Measurements from ENCODE around the gene CMSS1.

Gene CMSS1

GRCh38 chr3:100105501-100105900 is 287.8 kb downstream of the CMSS1 start:
- H3K9me3 Mint-ChIP-seq = no peaks in the 10 kb centered on the region
- no peaks in the 10 kb centered on the region for H3K27me3 Mint-ChIP-seq
- peaks cover 20% of the 10 kb centered on the region for H3K4me1 Mint-ChIP-seq
- no peak overlapping the region for H3K4me3 Mint-ChIP-seq
- H3K36me3 Mint-ChIP-seq = peaks cover 11% of the 10 kb centered on the region
- peak overlapping the region; percentile 92 for H3K27ac Mint-ChIP-seq

- no peak overlapping the region for H3K4me3 Mint-ChIP-seq
- peaks cover 20% of the 10 kb centered on the region for H3K4me1 Mint-ChIP-seq
- no peaks in the 10 kb centered on the region for H3K9me3 Mint-ChIP-seq
- no peaks in the 10 kb centered on the region for H3K27me3 Mint-ChIP-seq
- peaks cover 8% of the 10 kb centered on the region for H3K36me3 Mint-ChIP-seq
- peak overlapping the region; percentile 92 for H3K27ac Mint-ChIP-seq
Measured at GRCh38 chr3:100106094-100106493, 288.4 kb downstream of the CMSS1 start.

GRCh38 chr3:100106531-100107141 is 289.0 kb downstream of the CMSS1 start:
- Mint-ChIP-seq H3K4me1 (peaks cover 20% of the 10 kb centered on the region), H3K27me3 (no peaks in the 10 kb centered on the region), H3K9me3 (no peaks in the 10 kb centered on the region), H3K36me3 (peaks cover 7% of the 10 kb centered on the region), H3K27ac (peak overlapping the region; percentile 17), H3K4me3 (no peak overlapping the region)

- peaks cover 20% of the 10 kb centered on the region for H3K4me1 Mint-ChIP-seq
- peaks cover 7% of the 10 kb centered on the region for H3K36me3 Mint-ChIP-seq
- no peak overlapping the region for H3K27ac Mint-ChIP-seq
- no peaks in the 10 kb centered on the region for H3K9me3 Mint-ChIP-seq
- no peaks in the 10 kb centered on the region for H3K27me3 Mint-ChIP-seq
- no peak overlapping the region for H3K4me3 Mint-ChIP-seq
Measured at GRCh38 chr3:100107221-100107814, 289.7 kb downstream of the CMSS1 start.

- Mint-ChIP-seq H3K27ac (no peak overlapping the region), H3K27me3 (no peaks in the 10 kb centered on the region), H3K9me3 (no peaks in the 10 kb centered on the region), H3K4me1 (peaks cover 20% of the 10 kb centered on the region), H3K4me3 (no peak overlapping the region), H3K36me3 (peaks cover 5% of the 10 kb centered on the region)
Measured at GRCh38 chr3:100108464-100109079, 290.9 kb downstream of the CMSS1 start.

- Mint-ChIP-seq H3K27me3 (no peaks in the 10 kb centered on the region), H3K4me3 (no peak overlapping the region), H3K27ac (no peak overlapping the region), H3K36me3 (peaks cover 5% of the 10 kb centered on the region), H3K4me1 (peaks cover 14% of the 10 kb centered on the region), H3K9me3 (no peaks in the 10 kb centered on the region)
Measured at GRCh38 chr3:100110162-100110561, 292.5 kb downstream of the CMSS1 start.

GRCh38 chr3:100111728-100112127 is 294.1 kb downstream of the CMSS1 start:
- Mint-ChIP-seq H3K9me3 (no peaks in the 10 kb centered on the region), H3K4me3 (no peak overlapping the region), H3K36me3 (peaks cover 8% of the 10 kb centered on the region), H3K4me1 (peaks cover under 1% of the 10 kb centered on the region), H3K27me3 (no peaks in the 10 kb centered on the region), H3K27ac (no peak overlapping the region)

GRCh38 chr3:100113723-100114412 is 296.2 kb downstream of the CMSS1 start:
- H3K27ac Mint-ChIP-seq = no peak overlapping the region
- no peaks in the 10 kb centered on the region for H3K9me3 Mint-ChIP-seq

GRCh38 chr3:100114413-100115030 is 296.9 kb downstream of the CMSS1 start, which contains the start of gene FILIP1L:
Gene FILIP1L (minus strand): TSS chr3:100114501.
- Mint-ChIP-seq H3K27me3 (no peaks in the 10 kb centered on the region), H3K27ac (no peak within 1 kb of the TSS), H3K9me3 (no peaks in the 10 kb centered on the region), H3K36me3 (peaks cover 11% of the 10 kb centered on the region), H3K4me1 (no peaks in the 10 kb centered on the region), H3K4me3 (no peak within 1 kb of the TSS)

More at GRCh38 chr3:100113723-100114412, 296.2 kb downstream of the CMSS1 start:
- peaks cover 8% of the 10 kb centered on the region for H3K36me3 Mint-ChIP-seq
- H3K27me3 Mint-ChIP-seq = no peaks in the 10 kb centered on the region
- no peak overlapping the region for H3K4me3 Mint-ChIP-seq
- H3K4me1 Mint-ChIP-seq = no peaks in the 10 kb centered on the region

- H3K4me3 Mint-ChIP-seq = no peak overlapping the region
- peaks cover 5% of the 10 kb centered on the region for H3K36me3 Mint-ChIP-seq
- H3K9me3 Mint-ChIP-seq = no peaks in the 10 kb centered on the region
- H3K27ac Mint-ChIP-seq = no peak overlapping the region
- H3K4me1 Mint-ChIP-seq = no peaks in the 10 kb centered on the region
- no peaks in the 10 kb centered on the region for H3K27me3 Mint-ChIP-seq
Measured at GRCh38 chr3:100117093-100117492, 299.4 kb downstream of the CMSS1 start.

GRCh38 chr3:100120012-100120411 is 302.4 kb downstream of the CMSS1 start:
- no peak overlapping the region for H3K4me3 Mint-ChIP-seq
- peaks cover 9% of the 10 kb centered on the region for H3K36me3 Mint-ChIP-seq
- no peaks in the 10 kb centered on the region for H3K9me3 Mint-ChIP-seq
- no peaks in the 10 kb centered on the region for H3K27me3 Mint-ChIP-seq
- H3K4me1 Mint-ChIP-seq = no peaks in the 10 kb centered on the region
- H3K27ac Mint-ChIP-seq = no peak overlapping the region

- Mint-ChIP-seq H3K36me3 (peaks cover 9% of the 10 kb centered on the region), H3K27me3 (no peaks in the 10 kb centered on the region), H3K27ac (no peak overlapping the region), H3K4me3 (no peak overlapping the region), H3K9me3 (no peaks in the 10 kb centered on the region), H3K4me1 (no peaks in the 10 kb centered on the region)
Measured at GRCh38 chr3:100120693-100121092, 303.0 kb downstream of the CMSS1 start.

- Mint-ChIP-seq H3K4me1 (no peaks in the 10 kb centered on the region), H3K36me3 (peaks cover 9% of the 10 kb centered on the region), H3K27ac (no peak overlapping the region), H3K4me3 (no peak overlapping the region), H3K9me3 (no peaks in the 10 kb centered on the region), H3K27me3 (no peaks in the 10 kb centered on the region)
Measured at GRCh38 chr3:100122321-100122720, 304.7 kb downstream of the CMSS1 start.

- H3K4me1 Mint-ChIP-seq = no peaks in the 10 kb centered on the region
- no peaks in the 10 kb centered on the region for H3K27me3 Mint-ChIP-seq
- H3K36me3 Mint-ChIP-seq = peaks cover 9% of the 10 kb centered on the region
- H3K9me3 Mint-ChIP-seq = no peaks in the 10 kb centered on the region
- no peak overlapping the region for H3K27ac Mint-ChIP-seq
- H3K4me3 Mint-ChIP-seq = no peak overlapping the region
Measured at GRCh38 chr3:100123112-100123511, 305.4 kb downstream of the CMSS1 start.

- Mint-ChIP-seq H3K9me3 (no peaks in the 10 kb centered on the region), H3K4me1 (no peaks in the 10 kb centered on the region), H3K36me3 (peaks cover 7% of the 10 kb centered on the region), H3K27me3 (no peaks in the 10 kb centered on the region), H3K27ac (no peak overlapping the region), H3K4me3 (no peak overlapping the region)
Measured at GRCh38 chr3:100124201-100124761, 306.6 kb downstream of the CMSS1 start.

Measured in activated naive CD4-positive, alpha-beta T cell treated with anti-CD3 and anti-CD28 coated beads, Interleukin-2, amount 50 U/mL, for 24 hours (primary cell).